HG03175 (cell line): ENCODE measurements around the gene ABAT.
"Not testable (repeated sequence)": the region's sequence is repeated elsewhere in the genome, so short reads cannot be mapped to it uniquely, and the experiment has no call there.

ENCODE experiments used
- ATAC-seq: cut with Tn5 transposase; IDR thresholded peaks from one replicate; pipeline ENCODE4 v1.9.1; 2021; ENCODE audit warnings: mild to moderate bottlenecking, moderate library complexity; ENCODE audit not compliant: unreplicated experiment

Gene ABAT

GRCh38 chr16:8739151-8739550 lies 64.7 kb downstream of the ABAT start:
- no peak for ATAC-seq

- ATAC-seq = no peak
Measured at GRCh38 chr16:8739989-8740704, 65.7 kb downstream of the ABAT start.

- ATAC-seq = no peak
Measured at GRCh38 chr16:8740775-8741355, 66.4 kb downstream of the ABAT start.

GRCh38 chr16:8741636-8742035 lies 67.2 kb downstream of the ABAT start:
- ATAC-seq = no peak

GRCh38 chr16:8742068-8742467 lies 67.7 kb downstream of the ABAT start:
- ATAC-seq = no peak

GRCh38 chr16:8748944-8749343 lies 74.5 kb downstream of the ABAT start:
- not testable (repeated sequence) for ATAC-seq

- ATAC-seq = no peak
Measured at GRCh38 chr16:8751481-8752311, 77.3 kb downstream of the ABAT start.

- no peak for ATAC-seq
Measured at GRCh38 chr16:8752706-8753105, 78.3 kb downstream of the ABAT start.

- ATAC-seq = no peak
Measured at GRCh38 chr16:8753416-8754054, 79.1 kb downstream of the ABAT start.

- no peak for ATAC-seq
Measured at GRCh38 chr16:8756755-8757154, 82.3 kb downstream of the ABAT start.

GRCh38 chr16:8758022-8758421 lies 83.6 kb downstream of the ABAT start:
- no peak for ATAC-seq

- ATAC-seq = no peak
Measured at GRCh38 chr16:8760021-8760420, 85.6 kb downstream of the ABAT start.

GRCh38 chr16:8761078-8761477 lies 86.7 kb downstream of the ABAT start:
- no peak for ATAC-seq

- ATAC-seq = no peak
Measured at GRCh38 chr16:8762254-8762653, 87.8 kb downstream of the ABAT start.

GRCh38 chr16:8763083-8763482 lies 88.7 kb downstream of the ABAT start:
- no peak for ATAC-seq

- ATAC-seq = no peak
Measured at GRCh38 chr16:8763899-8764298, 89.5 kb downstream of the ABAT start.

GRCh38 chr16:8764525-8765250 lies 90.3 kb downstream of the ABAT start:
- no peak for ATAC-seq

GRCh38 chr16:8767176-8767575 lies 92.8 kb downstream of the ABAT start:
- no peak for ATAC-seq

- ATAC-seq = no peak
Measured at GRCh38 chr16:8768283-8768682, 93.9 kb downstream of the ABAT start.

GRCh38 chr16:8768692-8769091 lies 94.3 kb downstream of the ABAT start:
- no peak for ATAC-seq

GRCh38 chr16:8773537-8773936 lies 99.1 kb downstream of the ABAT start:
- no peak for ATAC-seq
